ENCODE results near the gene SOHLH1. TPM values are rescaled to one million over a fixed set of nuclear protein-coding genes. Genes with fewer than 3 reads are reported as not detected.
"Not testable (repeated sequence)": the region's sequence is repeated elsewhere in the genome, so short reads cannot be mapped to it uniquely, and the experiment has no call there.

The SOHLH1 gene
- total RNA-seq, 1 experiment from 2014 or later: not detected

DNA sequence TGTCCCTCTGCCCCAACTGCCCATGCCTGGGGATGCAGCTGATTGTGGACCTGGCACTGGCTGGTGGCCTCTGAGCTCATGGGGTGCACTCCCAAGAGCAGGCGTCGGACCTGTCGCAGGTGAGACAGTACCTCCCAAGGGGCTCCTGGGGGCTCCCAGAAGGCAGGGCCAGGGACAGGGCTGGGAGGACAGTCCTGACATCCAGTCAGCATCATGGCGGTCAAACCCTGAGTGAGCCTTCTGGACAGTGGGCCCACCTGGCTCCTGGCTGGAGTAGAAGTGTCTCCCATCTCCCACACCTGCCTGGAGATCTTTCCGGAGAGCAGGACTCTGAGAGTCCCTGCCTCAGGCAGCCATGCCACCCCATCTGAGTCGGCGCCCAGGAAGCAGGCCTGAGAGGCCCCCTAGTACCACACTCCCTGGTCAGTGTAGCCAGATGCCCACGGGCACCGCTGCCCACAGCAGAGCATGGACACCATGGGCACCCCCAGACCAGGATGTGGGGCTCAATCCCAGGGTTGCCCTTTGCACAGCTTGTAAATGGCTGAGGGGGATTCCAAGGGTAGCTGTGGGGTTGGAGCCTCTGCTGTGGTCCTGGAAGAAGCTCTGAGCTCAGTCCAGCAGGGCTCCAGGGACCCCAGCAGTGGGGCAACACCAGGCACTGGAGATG, 29.5 kb downstream of the SOHLH1 start:
- POLR2A ChIA-PET (ENCODE audit: unreplicated experiment): no interaction called here

DNA sequence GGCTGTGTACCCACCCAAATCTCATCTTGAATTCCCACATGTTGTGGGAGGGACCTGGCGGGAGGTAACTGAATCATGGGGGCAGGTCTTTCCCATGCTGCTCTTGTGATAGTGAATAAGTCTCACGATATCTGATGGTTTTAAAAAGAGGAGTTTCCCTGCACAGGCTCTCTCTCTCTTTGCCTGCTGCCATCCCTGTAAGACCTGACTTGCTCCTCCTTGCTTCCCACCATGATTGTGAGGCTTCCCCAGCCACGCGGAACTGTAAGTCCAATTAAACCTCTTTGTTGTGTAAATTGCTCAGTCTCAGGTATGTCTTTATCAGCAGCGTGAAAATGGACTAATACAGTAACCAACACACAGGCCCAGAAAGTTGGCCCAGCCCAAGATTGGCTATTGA, 30.3 kb downstream of the SOHLH1 start:
- CTCF ChIA-PET; H3K4me1 ChIP-seq (ENCODE audit: insufficient read depth, low read length); H3K4me3 ChIP-seq (ENCODE audit: low read length); H4K20me1 ChIP-seq (ENCODE audit: low read length); BruUV-seq (replicated peaks); H3F3A ChIP-seq (ENCODE audit: low read length, unreplicated experiment); H2AFZ ChIP-seq (ENCODE audit: low read length); H3K36me3 ChIP-seq (ENCODE audit: low read depth, low read length); DNase-seq; H3K9me3 ChIP-seq (ENCODE audit: low read length); intact Hi-C loops (cut with micrococcal nuclease); H3K9ac ChIP-seq (ENCODE audit: low read length); H3K4me2 ChIP-seq (ENCODE audit: low read length); POLR2A ChIA-PET (ENCODE audit: unreplicated experiment); H3K79me2 ChIP-seq (ENCODE audit: low read length); H3K9me2 ChIP-seq (replicated peaks; ENCODE audit: low read length); ATAC-seq; H3K27ac ChIP-seq (ENCODE audit: low read length): not testable (repeated sequence)
- H3K27me3 ChIP-seq (ENCODE audit: low read length): peaks cover 12% of the 10 kb centered on the region

More for the DNA sequence above, 29.5 kb downstream of the SOHLH1 start:
- H3K9ac ChIP-seq (ENCODE audit: low read length): no peak overlapping the region
- no peaks in the 10 kb centered on the region for H3K4me1 ChIP-seq (ENCODE audit: insufficient read depth, low read length)
- no peak for TF ChIP-seq EZH2phosphoT487 (IDR thresholded peaks at IDR 0.05; ENCODE audit: borderline replicate concordance, low read length)
- no peak for TF ChIP-seq EZH2 (IDR thresholded peaks at IDR 0.05; ENCODE audit: low read length, unreplicated experiment)
- TF ChIP-seq, protein P1, sequence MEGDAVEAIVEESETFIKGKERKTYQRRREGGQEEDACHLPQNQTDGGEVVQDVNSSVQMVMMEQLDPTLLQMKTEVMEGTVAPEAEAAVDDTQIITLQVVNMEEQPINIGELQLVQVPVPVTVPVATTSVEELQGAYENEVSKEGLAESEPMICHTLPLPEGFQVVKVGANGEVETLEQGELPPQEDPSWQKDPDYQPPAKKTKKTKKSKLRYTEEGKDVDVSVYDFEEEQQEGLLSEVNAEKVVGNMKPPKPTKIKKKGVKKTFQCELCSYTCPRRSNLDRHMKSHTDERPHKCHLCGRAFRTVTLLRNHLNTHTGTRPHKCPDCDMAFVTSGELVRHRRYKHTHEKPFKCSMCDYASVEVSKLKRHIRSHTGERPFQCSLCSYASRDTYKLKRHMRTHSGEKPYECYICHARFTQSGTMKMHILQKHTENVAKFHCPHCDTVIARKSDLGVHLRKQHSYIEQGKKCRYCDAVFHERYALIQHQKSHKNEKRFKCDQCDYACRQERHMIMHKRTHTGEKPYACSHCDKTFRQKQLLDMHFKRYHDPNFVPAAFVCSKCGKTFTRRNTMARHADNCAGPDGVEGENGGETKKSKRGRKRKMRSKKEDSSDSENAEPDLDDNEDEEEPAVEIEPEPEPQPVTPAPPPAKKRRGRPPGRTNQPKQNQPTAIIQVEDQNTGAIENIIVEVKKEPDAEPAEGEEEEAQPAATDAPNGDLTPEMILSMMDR (conservative IDR thresholded peaks at IDR 0.05; ENCODE audit: low read depth, low read length): no peak
- no peak overlapping the region for H3K27ac ChIP-seq (ENCODE audit: low read length)
- intact Hi-C loops (cut with micrococcal nuclease): no loop called here
- CTCF ChIA-PET: no interaction called here
- no peaks in the 10 kb centered on the region for H3K9me3 ChIP-seq (ENCODE audit: low read length)
- no peaks in the 10 kb centered on the region for H3F3A ChIP-seq (ENCODE audit: low read length, unreplicated experiment)
- H3K4me2 ChIP-seq (ENCODE audit: low read length): no peak overlapping the region
- ATAC-seq (no peak), DNase-seq (no peak)
- no TSS peak for BruUV-seq (replicated peaks)
- no peaks in the 10 kb centered on the region for H3K36me3 ChIP-seq (ENCODE audit: low read depth, low read length)
- H3K79me2 ChIP-seq (ENCODE audit: low read length): no peaks in the 10 kb centered on the region
- H2AFZ ChIP-seq (ENCODE audit: low read length): no peak overlapping the region
- H3K4me3 ChIP-seq (ENCODE audit: low read length): no peak overlapping the region
- no peaks in the 10 kb centered on the region for H3K9me2 ChIP-seq (replicated peaks; ENCODE audit: low read length)
- no peaks in the 10 kb centered on the region for H4K20me1 ChIP-seq (ENCODE audit: low read length)
- peaks cover 14% of the 10 kb centered on the region for H3K27me3 ChIP-seq (ENCODE audit: low read length)

DNA sequence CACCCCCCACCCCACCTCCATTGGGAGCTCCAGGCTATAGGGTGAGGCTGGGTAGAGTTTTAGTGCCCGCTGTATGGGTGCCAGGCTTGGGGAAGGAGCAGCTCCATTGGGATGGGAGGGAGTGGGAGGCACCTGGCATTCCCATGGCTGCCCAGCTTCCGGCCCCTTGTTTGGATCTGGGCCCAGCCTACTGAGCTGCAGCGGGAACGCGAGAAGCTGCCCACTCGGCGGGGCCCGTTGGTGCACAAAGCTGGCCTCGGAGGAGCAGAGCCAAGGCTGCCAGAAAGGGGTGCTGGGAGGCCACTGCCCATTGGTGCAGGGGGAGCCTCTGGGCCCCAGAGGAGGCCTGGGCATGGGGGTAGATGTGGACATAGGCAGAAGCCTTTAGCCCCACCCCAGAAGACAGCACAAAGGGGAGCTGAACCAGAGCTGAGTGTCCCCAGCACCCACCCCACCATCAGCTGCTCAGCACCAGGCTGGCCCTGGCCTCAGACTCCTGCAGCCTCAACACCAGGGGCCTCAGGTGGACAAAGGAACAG, 31.7 kb downstream of the SOHLH1 start:
- no TSS peak for BruUV-seq (replicated peaks)
- intact Hi-C loops (cut with micrococcal nuclease): no loop called here

More for the DNA sequence above, 31.7 kb downstream of the SOHLH1 start:
- Histone ChIP-seq H3K4me1 (ENCODE audit: insufficient read depth, low read length) (no peaks in the 10 kb centered on the region), H3K9ac (ENCODE audit: low read length) (no peak overlapping the region), H3F3A (ENCODE audit: low read length, unreplicated experiment) (no peaks in the 10 kb centered on the region), H3K9me2 (replicated peaks; ENCODE audit: low read length) (no peaks in the 10 kb centered on the region), H3K27me3 (ENCODE audit: low read length) (peaks cover 3% of the 10 kb centered on the region; the same call in 1 of the 2 replicates), H3K9me3 (ENCODE audit: low read length) (no peaks in the 10 kb centered on the region), H3K4me3 (ENCODE audit: low read length) (no peak overlapping the region), H3K79me2 (ENCODE audit: low read length) (no peaks in the 10 kb centered on the region), H2AFZ (ENCODE audit: low read length) (no peak overlapping the region), H3K36me3 (ENCODE audit: low read depth, low read length) (no peaks in the 10 kb centered on the region), H4K20me1 (ENCODE audit: low read length) (no peaks in the 10 kb centered on the region), H3K27ac (ENCODE audit: low read length) (no peak overlapping the region), H3K4me2 (ENCODE audit: low read length) (no peak overlapping the region)
- TF ChIP-seq, protein P1 (conservative IDR thresholded peaks at IDR 0.05; ENCODE audit: low read depth, low read length): no peak
- TF ChIP-seq EZH2 (IDR thresholded peaks at IDR 0.05; ENCODE audit: low read length, unreplicated experiment): no peak
- TF ChIP-seq EZH2phosphoT487 (IDR thresholded peaks at IDR 0.05; ENCODE audit: borderline replicate concordance, low read length): no peak
- no peak for DNase-seq
- POLR2A ChIA-PET (ENCODE audit: unreplicated experiment): no interaction called here
- CTCF ChIA-PET: no interaction called here
- ATAC-seq: no peak
